LNCaP clone FGC (cell line): ENCODE data around the gene GALNT18.
"Not testable (repeated sequence)": the region's sequence is repeated elsewhere in the genome, so short reads cannot be mapped to it uniquely, and the experiment has no call there.

Source experiments
- DNase-seq: peaks from one replicate; pipeline ENCODE4 v3.0.0-alpha.2; 2011; ENCODE audit warnings: low read depth
- H3K4me3 ChIP-seq: 2 replicates; pipeline ENCODE4 v1.5.1; 2011; ENCODE audit warnings: mild to moderate bottlenecking, low read depth, low read length, control low read depth
- CTCF ChIP-seq: IDR thresholded peaks from 2 replicates; pipeline ENCODE4 v1.5.1; 2012; ENCODE audit warnings: mild to moderate bottlenecking; ENCODE audit not compliant: control insufficient read depth, insufficient read depth; ENCODE audit errors: extremely low read depth

GALNT18 gene

GRCh38 chr11:11451501-11452005 lies 170.3 kb downstream of the GALNT18 start:
- no peak overlapping the region for H3K4me3 ChIP-seq
- TF ChIP-seq CTCF = no peak
- no peak for DNase-seq

GRCh38 chr11:11450744-11451362 lies 171.0 kb downstream of the GALNT18 start:
- no peak overlapping the region for H3K4me3 ChIP-seq
- TF ChIP-seq CTCF = no peak
- no peak for DNase-seq

GRCh38 chr11:11449327-11449726 lies 172.5 kb downstream of the GALNT18 start:
- DNase-seq = no peak
- no peak for TF ChIP-seq CTCF
- H3K4me3 ChIP-seq = no peak overlapping the region

GRCh38 chr11:11448626-11449025 lies 173.2 kb downstream of the GALNT18 start:
- no peak for DNase-seq
- H3K4me3 ChIP-seq = no peak overlapping the region
- no peak for TF ChIP-seq CTCF

- DNase-seq, H3K4me3 ChIP-seq: not testable (repeated sequence)
These were observed 174.2 kb downstream of the GALNT18 start for GRCh38 chr11:11447601-11448000.

- DNase-seq = no peak
- no peak for TF ChIP-seq CTCF
- H3K4me3 ChIP-seq = no peak overlapping the region
These were observed 174.8 kb downstream of the GALNT18 start for GRCh38 chr11:11446967-11447366.

GRCh38 chr11:11446564-11446963 lies 175.2 kb downstream of the GALNT18 start:
- no peak for DNase-seq
- H3K4me3 ChIP-seq = no peak overlapping the region
- TF ChIP-seq CTCF = no peak
